Measurements from ENCODE around the gene INAFM1.
"Not testable (repeated sequence)": the region's sequence is repeated elsewhere in the genome, so short reads cannot be mapped to it uniquely, and the experiment has no call there.

- not testable (repeated sequence) for TF ChIP-seq CTCF (IDR thresholded peaks at IDR 0.05); EZH2 (IDR thresholded peaks at IDR 0.05; ENCODE audit: borderline replicate concordance, insufficient read depth, low read depth, low read length, poor library complexity, severe bottlenecking)
Observed at GRCh38 chr19:47261946-47262793, 12.5 kb upstream of the INAFM1 start.

Measured in B cell (primary cell).